MCF 10A (cell line): ENCODE data around the gene HEPACAM. TPM values are rescaled to one million over a fixed set of nuclear protein-coding genes. Genes with fewer than 3 reads are reported as not detected.

Source experiments
- BruUV-seq: library from RNA; stranded (reverse); fragments of 400-500 nt; replicated peaks from 2 replicates; lab custom pipeline; 2021; lab: Mats Ljungman, UMichigan
- CTCF ChIA-PET: fragments of 300-600 bp; sonication (Branson Sonifier 250); formaldehyde crosslinking; extraction: SDS; loops from one replicate; lab custom pipeline; 2021; ENCODE audit warnings: antibody characterized with exemption, inconsistent platforms; lab: Yijun Ruan, JAX
- POLR2A ChIA-PET: fragments of 300-600, 350-650 bp; sonication (Branson Sonifier 250); formaldehyde crosslinking; extraction: SDS; loops from one replicate; lab custom pipeline; 2020; ENCODE audit warnings: antibody characterized with exemption, inconsistent platforms; lab: Yijun Ruan, JAX
- DNase-seq: peaks from one replicate; pipeline ENCODE4 v3.0.0-alpha.2; 2018; ENCODE audit not compliant: unreplicated experiment
- H3K27ac Mint-ChIP-seq: one replicate; pipeline ENCODE4 v1.8.0; 2022; ENCODE audit warnings: mild to moderate bottlenecking, low read depth, mixed read lengths; ENCODE audit not compliant: unreplicated experiment
- H3K27me3 Mint-ChIP-seq: one replicate; pipeline ENCODE4 v1.8.0; 2022; ENCODE audit warnings: mixed read lengths; ENCODE audit not compliant: insufficient read depth, unreplicated experiment
- H3K36me3 Mint-ChIP-seq: one replicate; pipeline ENCODE4 v1.8.0; 2022; ENCODE audit warnings: mild to moderate bottlenecking, moderate library complexity, mixed read lengths; ENCODE audit not compliant: insufficient read depth, unreplicated experiment
- H3K4me1 Mint-ChIP-seq: one replicate; pipeline ENCODE4 v1.8.0; 2022; ENCODE audit warnings: mixed read lengths; ENCODE audit not compliant: insufficient read depth, unreplicated experiment
- H3K4me3 Mint-ChIP-seq: one replicate; pipeline ENCODE4 v1.8.0; 2022; ENCODE audit warnings: mild to moderate bottlenecking, moderate library complexity, mixed read lengths; ENCODE audit not compliant: unreplicated experiment
- H3K9me3 Mint-ChIP-seq: one replicate; pipeline ENCODE4 v1.8.0; 2022; ENCODE audit warnings: mixed read lengths; ENCODE audit not compliant: unreplicated experiment
- intact Hi-C: fragments of 100-400 bp; cut with micrococcal nuclease; formaldehyde crosslinking; loops from 2 replicates; pipeline ENCODE4 v1.14.1; 2022
- total RNA-seq: library from RNA; stranded (reverse); gene quantifications from 2 replicates; pipeline ENCODE4 v1.2.3, GENCODE V29; 2022
- TF ChIP-seq, protein P1 (sequence below): fragments of 200-600 bp; IDR thresholded peaks from one replicate; pipeline ENCODE4 v1.8.0; 2022; ENCODE audit warnings: antibody characterized with exemption, mild to moderate bottlenecking; ENCODE audit not compliant: unreplicated experiment

The HEPACAM gene
- total RNA-seq, 1 experiment from 2014 or later, result not detected

DNA sequence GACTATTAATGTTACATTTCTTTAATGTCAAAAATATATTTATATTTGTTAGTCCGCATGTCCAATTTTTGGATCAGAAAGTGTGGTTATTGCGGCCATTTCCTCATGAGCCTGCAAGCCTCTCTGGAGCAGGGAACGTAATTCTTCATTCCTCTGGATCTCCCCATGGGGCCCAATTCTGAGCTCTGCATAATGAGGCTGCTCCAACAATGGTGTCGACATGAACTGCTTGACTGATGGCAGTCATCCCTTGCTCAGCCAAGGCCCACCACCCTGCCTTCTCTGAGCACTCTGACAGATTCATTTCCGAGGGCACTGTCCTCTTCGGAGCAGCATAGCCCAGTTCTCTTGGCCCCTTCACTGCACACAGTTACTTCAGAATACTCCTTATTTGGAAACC lies 3.1 kb upstream of the HEPACAM start:
- H3K36me3 Mint-ChIP-seq, result no peaks in the 10 kb centered on the region
- ChIA-PET POLR2A (interaction anchor here (0.6 to 1.6 kb wide), 2 partner anchors 14 to 183 kb away, joined by 3 to 5 read pairs; no protein-coding TSS in a partner anchor), CTCF (no interaction called here)
- no TSS peak for BruUV-seq
- no peaks in the 10 kb centered on the region for H3K4me1 Mint-ChIP-seq
- no peaks in the 10 kb centered on the region for H3K9me3 Mint-ChIP-seq
- intact Hi-C loops, result no loop called here
- H3K27me3 Mint-ChIP-seq, result no peaks in the 10 kb centered on the region
- TF ChIP-seq, protein P1, sequence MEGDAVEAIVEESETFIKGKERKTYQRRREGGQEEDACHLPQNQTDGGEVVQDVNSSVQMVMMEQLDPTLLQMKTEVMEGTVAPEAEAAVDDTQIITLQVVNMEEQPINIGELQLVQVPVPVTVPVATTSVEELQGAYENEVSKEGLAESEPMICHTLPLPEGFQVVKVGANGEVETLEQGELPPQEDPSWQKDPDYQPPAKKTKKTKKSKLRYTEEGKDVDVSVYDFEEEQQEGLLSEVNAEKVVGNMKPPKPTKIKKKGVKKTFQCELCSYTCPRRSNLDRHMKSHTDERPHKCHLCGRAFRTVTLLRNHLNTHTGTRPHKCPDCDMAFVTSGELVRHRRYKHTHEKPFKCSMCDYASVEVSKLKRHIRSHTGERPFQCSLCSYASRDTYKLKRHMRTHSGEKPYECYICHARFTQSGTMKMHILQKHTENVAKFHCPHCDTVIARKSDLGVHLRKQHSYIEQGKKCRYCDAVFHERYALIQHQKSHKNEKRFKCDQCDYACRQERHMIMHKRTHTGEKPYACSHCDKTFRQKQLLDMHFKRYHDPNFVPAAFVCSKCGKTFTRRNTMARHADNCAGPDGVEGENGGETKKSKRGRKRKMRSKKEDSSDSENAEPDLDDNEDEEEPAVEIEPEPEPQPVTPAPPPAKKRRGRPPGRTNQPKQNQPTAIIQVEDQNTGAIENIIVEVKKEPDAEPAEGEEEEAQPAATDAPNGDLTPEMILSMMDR, result no peak
- DNase-seq, result no peak
- H3K27ac Mint-ChIP-seq, result no peak overlapping the region
- no peak overlapping the region for H3K4me3 Mint-ChIP-seq

DNA sequence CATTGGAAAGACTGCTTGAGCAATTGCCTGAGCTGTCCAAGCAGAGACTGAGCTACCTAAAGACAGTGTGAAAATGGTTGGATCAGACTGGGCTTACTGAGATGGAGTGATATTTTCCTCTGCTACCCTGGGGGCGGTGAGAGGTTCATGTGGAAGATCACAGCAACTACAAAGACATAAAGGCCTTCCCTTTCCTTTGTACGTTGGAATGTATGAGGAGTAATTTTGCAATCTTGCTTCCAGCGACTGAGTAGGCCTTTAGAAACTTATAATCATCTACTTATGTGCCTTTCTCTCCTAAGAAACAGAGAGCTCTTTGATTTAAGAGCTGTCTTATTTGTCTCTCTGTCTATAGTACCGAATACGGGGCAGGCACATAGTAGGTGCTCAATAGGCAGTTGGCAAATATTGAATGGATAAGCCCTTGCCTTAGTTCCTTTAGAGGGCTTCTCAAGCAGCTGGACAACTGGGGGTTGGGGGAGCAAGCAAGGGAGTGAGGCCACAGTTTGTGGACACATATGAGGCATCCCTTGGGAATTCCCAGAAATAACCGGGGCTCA lies 2.4 kb upstream of the HEPACAM start:
- TF ChIP-seq, protein P1, result no peak
- DNase-seq, result no peak
- no TSS peak for BruUV-seq
- Mint-ChIP-seq H3K27ac (no peak overlapping the region), H3K4me1 (no peaks in the 10 kb centered on the region), H3K9me3 (no peaks in the 10 kb centered on the region), H3K36me3 (no peaks in the 10 kb centered on the region), H3K27me3 (no peaks in the 10 kb centered on the region), H3K4me3 (no peak overlapping the region)
- intact Hi-C loops, result no loop called here
- ChIA-PET POLR2A (interaction anchor here (1.1 to 1.6 kb wide), 2 partner anchors 14 to 15 kb away, joined by 3 to 5 read pairs; no protein-coding TSS in a partner anchor), CTCF (interaction anchor here (0.7 to 1.2 kb wide), 2 partner anchors 12 to 102 kb away, joined by 3 to 7 read pairs; no protein-coding TSS in a partner anchor)

DNA sequence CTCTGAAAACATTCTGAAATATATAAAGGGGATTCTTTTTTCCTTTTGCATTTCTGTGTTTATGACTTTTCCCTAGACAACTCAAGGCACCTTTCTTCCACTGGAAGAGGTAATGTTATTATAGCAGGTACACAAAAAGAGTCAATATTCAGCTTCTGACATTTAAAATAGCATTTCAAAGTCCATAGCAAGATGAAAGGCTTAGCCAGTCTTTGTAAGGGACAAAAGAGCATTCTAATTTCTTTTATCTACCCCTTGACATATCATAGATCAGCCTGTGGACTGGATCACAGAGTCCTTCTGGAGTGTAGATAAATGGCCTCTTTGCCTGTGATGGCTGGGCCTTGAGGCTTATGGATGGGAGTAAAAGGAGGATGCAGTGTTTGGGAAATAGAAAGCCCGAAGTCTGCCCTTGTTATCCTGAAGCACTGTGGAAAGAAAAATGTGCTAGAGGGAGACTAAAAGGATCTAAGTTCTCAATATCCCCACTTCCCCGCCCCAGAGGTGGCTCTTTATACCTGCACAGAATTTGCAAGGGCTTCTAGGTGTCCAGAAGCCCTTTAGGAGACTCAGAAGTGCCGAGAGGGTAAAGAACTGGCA lies 1.6 kb upstream of the HEPACAM start:
- no TSS peak for BruUV-seq
- Mint-ChIP-seq H3K4me3 (no peak overlapping the region), H3K9me3 (no peaks in the 10 kb centered on the region), H3K36me3 (no peaks in the 10 kb centered on the region), H3K27ac (no peak overlapping the region), H3K27me3 (no peaks in the 10 kb centered on the region), H3K4me1 (no peaks in the 10 kb centered on the region)
- POLR2A ChIA-PET, result interaction anchor here (0.8 to 1.6 kb wide), 3 partner anchors 13 to 236 kb away, joined by 3 to 5 read pairs (median 3); no protein-coding TSS in a partner anchor
- TF ChIP-seq, protein P1, result no peak
- intact Hi-C loops, result no loop called here
- CTCF ChIA-PET, result interaction anchor here (0.7 to 1.2 kb wide), 2 partner anchors 13 to 101 kb away, joined by 3 to 7 read pairs; no protein-coding TSS in a partner anchor
- DNase-seq, result no peak

DNA sequence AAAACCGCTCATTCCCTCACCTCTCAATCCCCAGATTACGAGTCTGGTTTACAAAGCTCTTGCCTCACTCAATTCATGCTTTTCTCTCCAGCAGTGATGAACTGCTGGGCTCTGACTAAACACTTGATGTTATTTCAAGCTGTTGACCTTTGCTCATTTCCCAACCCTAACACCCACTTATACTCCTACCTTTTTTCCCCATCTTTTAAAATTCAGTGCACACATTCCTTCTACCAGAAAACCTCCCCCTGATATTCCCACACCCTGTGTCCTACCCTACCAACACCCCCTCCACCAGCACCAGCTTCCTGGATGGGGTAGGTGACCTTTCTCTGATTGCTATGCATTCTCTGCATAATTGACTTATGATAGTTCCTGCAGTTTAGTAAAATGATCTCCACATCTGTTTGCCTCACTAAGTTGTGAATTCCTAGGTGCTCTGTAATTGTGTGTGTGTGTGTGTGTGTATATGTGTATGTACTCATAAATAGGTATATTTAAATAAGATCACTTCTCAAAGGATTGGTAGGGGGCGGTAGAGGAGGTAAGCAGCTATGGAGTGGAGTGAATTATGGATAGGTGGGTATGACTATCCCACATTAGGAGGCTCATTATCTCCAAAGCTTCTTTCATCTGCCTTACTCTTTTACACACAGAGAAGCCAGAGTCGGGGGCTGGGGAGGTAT lies 842 bp downstream of the HEPACAM start:
- no TSS peak for BruUV-seq
- POLR2A ChIA-PET, result interaction anchor here (2.6 kb wide), 1 partner anchor 19 kb away, joined by 9 read pairs; the partner anchor contains the start of gene CCDC15
- CTCF ChIA-PET, result interaction anchor here (0.7 to 0.9 kb wide), 7 partner anchors 10 to 1211 kb away, joined by 3 to 5 read pairs (median 3); no protein-coding TSS in a partner anchor
- intact Hi-C loops, result no loop called here
- TF ChIP-seq, protein P1, result no peak
- Mint-ChIP-seq H3K27ac (no peak overlapping the region), H3K27me3 (no peaks in the 10 kb centered on the region), H3K9me3 (no peaks in the 10 kb centered on the region), H3K4me1 (no peaks in the 10 kb centered on the region), H3K4me3 (no peak overlapping the region), H3K36me3 (no peaks in the 10 kb centered on the region)
- peak; percentile 54 for DNase-seq
